K562 (cell line): ENCODE data around the gene RARRES1. TPM values are rescaled to one million over a fixed set of nuclear protein-coding genes. Genes with fewer than 3 reads are reported as not detected.

Experiments
- BRD9 ChIP-seq: fragments of 450-650 bp; IDR thresholded peaks from 2 replicates; pipeline ENCODE4 v1.6.1; 2018; ENCODE audit warnings: low read depth; ENCODE audit not compliant: partially characterized antibody
- CCNT2 ChIP-seq: IDR thresholded peaks from 2 replicates; pipeline ENCODE4 v1.6.1; 2011; ENCODE audit warnings: borderline replicate concordance, low read depth, mild to moderate bottlenecking, moderate library complexity, mixed read lengths, low read length; ENCODE audit not compliant: insufficient read length; ENCODE audit errors: extremely low read depth
- CHAMP1 ChIP-seq: fragments of 450-650 bp; IDR thresholded peaks from 2 replicates; pipeline ENCODE4 v1.6.1; 2016; ENCODE audit warnings: mild to moderate bottlenecking
- CREB1 ChIP-seq, 2 experiments: sonication (generic) in 1 of 2; formaldehyde crosslinking in 1 of 2; IDR thresholded peaks; 2 replicates each; pipeline versions ENCODE4 v1.6.1 to v1.8.0; 2012 to 2022; ENCODE audit warnings: inconsistent platforms in 1 of 2, mild to moderate bottlenecking in 1 of 2, missing genetic modification reagents in 1 of 2, moderate library complexity in 1 of 2
- CTBP1 ChIP-seq: fragments of 450-650 bp; IDR thresholded peaks from 2 replicates; pipeline ENCODE4 v1.6.1; 2016; ENCODE audit warnings: borderline replicate concordance
- ELF4 ChIP-seq: fragments of 450-650 bp; formaldehyde crosslinking; IDR thresholded peaks from 2 replicates; pipeline ENCODE4 v1.4.0; 2022; ENCODE audit warnings: missing genetic modification characterization
- ETV1 ChIP-seq: fragments of 450-650 bp; conservative IDR thresholded peaks from 2 replicates; pipeline ENCODE4 v1.6.1; 2016; ENCODE audit warnings: missing genetic modification characterization, control low read depth, low read depth, missing compliant biosample characterization
- HDAC8 ChIP-seq: fragments of 450-650 bp; IDR thresholded peaks from 2 replicates; pipeline ENCODE4 v1.6.1; 2016; ENCODE audit warnings: mild to moderate bottlenecking, missing genetic modification characterization, moderate library complexity, missing compliant biosample characterization
- HDGF ChIP-seq: fragments of 450-650 bp; IDR thresholded peaks from 2 replicates; pipeline ENCODE4 v1.6.1; 2016
- KAT2B ChIP-seq: IDR thresholded peaks from one replicate; pipeline ENCODE4 v1.6.1; 2012; ENCODE audit warnings: low read depth, mild to moderate bottlenecking, control low read depth, inconsistent platforms, low read length, moderate library complexity
- L3MBTL2 ChIP-seq: fragments of 450-650 bp; IDR thresholded peaks from 2 replicates; pipeline ENCODE4 v1.6.1; 2016; ENCODE audit warnings: mild to moderate bottlenecking, moderate library complexity
- MAFK ChIP-seq: IDR thresholded peaks from 2 replicates; pipeline ENCODE4 v1.6.1; 2011; ENCODE audit warnings: low read length, improper control_type of control experiment
- NEUROD1 ChIP-seq: fragments of 150-350 bp; IDR thresholded peaks from 2 replicates; pipeline ENCODE4 v1.6.1; 2014; ENCODE audit warnings: borderline replicate concordance, low read length, low read depth; ENCODE audit not compliant: partially characterized antibody
- SMARCE1 ChIP-seq: fragments of 450-650 bp; IDR thresholded peaks from 2 replicates; pipeline ENCODE4 v1.7.1; 2016; ENCODE audit warnings: mild to moderate bottlenecking
- SOX6 ChIP-seq: fragments of 450-650 bp; IDR thresholded peaks from 2 replicates; pipeline ENCODE4 v1.6.1; 2014; ENCODE audit warnings: mild to moderate bottlenecking
- SRSF9 ChIP-seq: fragments of 200-400 bp; formaldehyde crosslinking; IDR thresholded peaks from 2 replicates; pipeline ENCODE4 v1.6.1; 2017; ENCODE audit warnings: low read depth, low read length, borderline replicate concordance
- STAT5A ChIP-seq: IDR thresholded peaks from 2 replicates; pipeline ENCODE4 v1.6.1; 2012; ENCODE audit warnings: low read length, inconsistent platforms, borderline replicate concordance
- TAL1 ChIP-seq: fragments of 450-650 bp; IDR thresholded peaks from 2 replicates; pipeline ENCODE4 v1.6.1; 2016; ENCODE audit warnings: mild to moderate bottlenecking
- ZFP30 ChIP-seq: fragments of 250-450 bp; sonication (Bioruptor Pico); IDR thresholded peaks from 2 replicates; pipeline ENCODE4 v1.8.0; 2022; ENCODE audit warnings: moderate library complexity, mild to moderate bottlenecking, inconsistent platforms, borderline replicate concordance
- ZNF12 ChIP-seq: sonication (generic); formaldehyde crosslinking; IDR thresholded peaks from 2 replicates; pipeline ENCODE4 v1.4.0; 2020; ENCODE audit warnings: mild to moderate bottlenecking, missing genetic modification reagents
- ZNF408 ChIP-seq: fragments of 250-450 bp; sonication (Bioruptor Pico); IDR thresholded peaks from 2 replicates; pipeline ENCODE4 v1.4.0; 2020; ENCODE audit warnings: low read depth, mild to moderate bottlenecking, moderate library complexity
- ZNF41 ChIP-seq: fragments of 250-450 bp; sonication (Bioruptor Pico); conservative IDR thresholded peaks from 2 replicates; pipeline ENCODE4 v1.4.0; 2020; ENCODE audit warnings: mild to moderate bottlenecking
- ZNF511 ChIP-seq: sonication (generic); formaldehyde crosslinking; IDR thresholded peaks from 2 replicates; pipeline ENCODE4 v1.8.0; 2022; ENCODE audit warnings: mild to moderate bottlenecking, missing genetic modification reagents
- ZNF780A ChIP-seq: fragments of 250-450 bp; sonication (Bioruptor Pico); IDR thresholded peaks from 2 replicates; pipeline ENCODE4 v1.5.0; 2021; ENCODE audit warnings: mild to moderate bottlenecking
- ZZZ3 ChIP-seq: fragments of 450-650 bp; IDR thresholded peaks from 2 replicates; pipeline ENCODE4 v1.6.1; 2016; ENCODE audit warnings: antibody characterized with exemption, mild to moderate bottlenecking, moderate library complexity
- polyA plus RNA-seq, 8 experiments: library from polyadenylated mRNA; depleted of rRNA in 4 of 8; stranded (reverse) in 5 of 8; unstranded in 3 of 8; fragments of >200 nt; fragmentation: Nextera tagmentation in 2 of 8; fragmentation: Illumina TruSeq in 1 of 8; extraction: Ambion mirVana in 2 of 8; extraction: Trizol in 1 of 8; gene quantifications; 2 replicates each; pipeline versions ENCODE4 v1.2.1 to v1.2.3, GENCODE V29; 2011 to 2014; ENCODE audit warnings: inconsistent platforms in 1 of 8, missing spikeins in 1 of 8
- total RNA-seq, 7 experiments: library from RNA; depleted of rRNA in 6 of 7; stranded (reverse); fragments of >200 nt in 6 of 7; fragmentation: Illumina TruSeq in 2 of 7; extraction: Trizol in 2 of 7; gene quantifications; 2 replicates each; pipeline versions ENCODE4 v1.2.1 to v1.2.3, GENCODE V29; 2011 to 2021; ENCODE audit warnings: low replicate concordance in 1 of 7
- TF ChIP-seq, protein P1 (sequence below): fragments of 450-650 bp; conservative IDR thresholded peaks from 2 replicates; pipeline ENCODE4 v1.6.1; 2016; ENCODE audit warnings: missing genetic modification characterization, low read depth, mild to moderate bottlenecking, missing compliant biosample characterization, moderate library complexity

The RARRES1 gene
- total and polyA plus RNA-seq, 9 of the 15 experiments (the other 6 are each of a cell fraction or from before 2014, with no cell fraction given): not detected

DNA sequence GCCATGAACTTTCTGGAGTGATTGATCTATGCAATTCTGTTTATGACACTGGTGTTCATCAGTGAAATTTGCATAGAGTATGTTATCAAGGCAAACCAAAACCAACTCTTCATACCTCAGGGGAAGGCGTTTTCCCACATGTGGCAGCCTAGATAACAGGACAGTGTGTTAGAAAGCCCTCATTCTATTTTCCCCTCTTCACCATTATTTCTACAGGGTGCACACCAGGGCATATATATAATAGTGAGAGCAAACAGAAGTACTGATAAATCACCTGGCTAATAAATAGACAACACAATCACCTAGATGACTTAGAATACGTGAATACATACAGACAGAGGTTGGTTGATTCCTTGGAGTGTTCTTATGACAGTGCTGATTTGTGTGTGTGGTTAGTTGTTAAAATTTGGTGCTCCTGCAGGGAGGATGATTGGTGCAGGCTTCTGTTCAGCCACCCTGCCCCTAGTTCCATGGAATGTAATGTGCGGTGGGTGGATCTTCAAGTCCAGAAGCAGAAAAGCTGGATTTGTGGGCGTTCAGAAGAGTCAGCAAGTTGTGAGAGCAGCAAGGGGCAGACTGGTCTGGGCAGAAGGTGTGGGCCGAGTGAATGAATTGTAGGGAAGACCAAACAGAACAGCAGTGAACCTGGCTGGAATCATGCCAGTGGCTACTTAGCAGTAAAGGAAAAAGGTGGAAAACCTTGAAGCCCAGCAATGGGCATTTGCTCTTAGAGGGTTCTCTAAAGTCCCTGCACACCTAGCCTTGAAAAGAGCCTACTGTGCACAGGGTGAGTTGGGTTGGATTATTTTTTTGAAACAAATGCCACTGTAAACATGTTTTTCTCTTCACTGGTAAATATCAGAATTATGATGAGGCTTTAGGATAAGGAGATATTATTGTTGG lies 11.7 kb upstream of the RARRES1 start (continued):
- TF ChIP-seq SMARCE1 (peak; percentile 91), ZNF511 (no peak), L3MBTL2 (peak; percentile 44; the same call in 1 of the 2 replicates), ELF4 (peak; percentile 59; the same call in 1 of the 2 replicates), CHAMP1 (peak; percentile 62; the same call in 1 of the 2 replicates), ZNF408 (CRISPR knock-in tag) (no peak), NEUROD1 (peak; percentile 66), TAL1 (peak; percentile 94), SRSF9 (no peak), ZFP30 (CRISPR knock-in tag) (no peak), ZNF780A (CRISPR knock-in tag) (no peak), ZNF12 (no peak), ZZZ3 (no peak), MAFK (no peak), STAT5A (peak; percentile 85), HDGF (0 out of 2 replicates have a peak, but pooled peaks have one; percentile 55), CTBP1 (peak; percentile 75; the same call in 1 of the 2 replicates), ETV1 (tag) (0 out of 2 replicates have a peak, but pooled peaks have one; percentile 0), KAT2B (no peak), CCNT2 (peak; percentile 80), BRD9 (peak; percentile 19), SOX6 (peak; percentile 83), CREB1 (IDR thresholded peaks at IDR 0.05) (peak; percentile 50; the same call in 1 of the 2 replicates), CREB1 (CRISPR knock-in tag; IDR thresholded peaks at IDR 0.05) (no peak), HDAC8 (tag) (no peak), ZNF41 (CRISPR knock-in tag) (no peak)
- TF ChIP-seq, protein P1, sequence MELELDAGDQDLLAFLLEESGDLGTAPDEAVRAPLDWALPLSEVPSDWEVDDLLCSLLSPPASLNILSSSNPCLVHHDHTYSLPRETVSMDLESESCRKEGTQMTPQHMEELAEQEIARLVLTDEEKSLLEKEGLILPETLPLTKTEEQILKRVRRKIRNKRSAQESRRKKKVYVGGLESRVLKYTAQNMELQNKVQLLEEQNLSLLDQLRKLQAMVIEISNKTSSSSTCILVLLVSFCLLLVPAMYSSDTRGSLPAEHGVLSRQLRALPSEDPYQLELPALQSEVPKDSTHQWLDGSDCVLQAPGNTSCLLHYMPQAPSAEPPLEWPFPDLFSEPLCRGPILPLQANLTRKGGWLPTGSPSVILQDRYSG: peak; percentile 28; the same call in 1 of the 2 replicates
